Osteocyte (in vitro differentiated cells): ENCODE results near the gene RHOJ. TPM values are rescaled to one million over a fixed set of nuclear protein-coding genes. Genes with fewer than 3 reads are reported as not detected.

Source experiments
- DNase-seq: peaks from one replicate; pipeline ENCODE4 v3.0.0; 2021; ENCODE audit warnings: mixed read lengths; ENCODE audit not compliant: unreplicated experiment; ENCODE audit errors: extremely low spot score
- H3K27ac Mint-ChIP-seq: one replicate; pipeline ENCODE4 v1.8.0; 2021; ENCODE audit warnings: mild to moderate bottlenecking, mixed read lengths; ENCODE audit not compliant: unreplicated experiment
- H3K27me3 Mint-ChIP-seq: one replicate; pipeline ENCODE4 v1.8.0; 2021; ENCODE audit warnings: mixed read lengths; ENCODE audit not compliant: unreplicated experiment
- H3K36me3 Mint-ChIP-seq: one replicate; pipeline ENCODE4 v1.8.0; 2021; ENCODE audit warnings: mixed read lengths; ENCODE audit not compliant: unreplicated experiment
- H3K4me1 Mint-ChIP-seq: one replicate; pipeline ENCODE4 v1.8.0; 2021; ENCODE audit warnings: mixed read lengths; ENCODE audit not compliant: unreplicated experiment
- H3K4me3 Mint-ChIP-seq: one replicate; pipeline ENCODE4 v1.8.0; 2021; ENCODE audit warnings: mild to moderate bottlenecking, moderate library complexity, mixed read lengths; ENCODE audit not compliant: unreplicated experiment
- H3K9me3 Mint-ChIP-seq: one replicate; pipeline ENCODE4 v1.8.0; 2021; ENCODE audit warnings: mixed read lengths; ENCODE audit not compliant: unreplicated experiment
- CTCF ChIP-seq: fragments of 200-600 bp; sonication (generic); IDR thresholded peaks from 2 replicates; pipeline ENCODE4 v1.5.0; 2021; ENCODE audit warnings: antibody characterized with exemption, mild to moderate bottlenecking, moderate library complexity
- total RNA-seq: library from RNA; stranded (reverse); gene quantifications from 2 replicates; pipeline ENCODE4 v1.2.1, GENCODE V29; 2021

Gene RHOJ
- total RNA-seq, 1 donor from 2014 or later = 69.7 TPM

- no peak overlapping the region for H3K4me3 Mint-ChIP-seq
- H3K27ac Mint-ChIP-seq = no peak overlapping the region
- H3K27me3 Mint-ChIP-seq = peaks cover 25% of the 10 kb centered on the region
- H3K36me3 Mint-ChIP-seq = no peaks in the 10 kb centered on the region
- DNase-seq = no peak
- no peaks in the 10 kb centered on the region for H3K4me1 Mint-ChIP-seq
- TF ChIP-seq CTCF = no peak
- no peaks in the 10 kb centered on the region for H3K9me3 Mint-ChIP-seq
These were observed 118.8 kb downstream of the RHOJ start for GRCh38 chr14:63322897-63323573.

- no peaks in the 10 kb centered on the region for H3K36me3 Mint-ChIP-seq
- no peak for DNase-seq
- H3K27me3 Mint-ChIP-seq = peaks cover 16% of the 10 kb centered on the region
- H3K4me1 Mint-ChIP-seq = no peaks in the 10 kb centered on the region
- no peak overlapping the region for H3K27ac Mint-ChIP-seq
- no peaks in the 10 kb centered on the region for H3K9me3 Mint-ChIP-seq
- no peak overlapping the region for H3K4me3 Mint-ChIP-seq
- TF ChIP-seq CTCF = no peak
These were observed 122.6 kb downstream of the RHOJ start for GRCh38 chr14:63326840-63327239.

GRCh38 chr14:63328787-63329737, 124.8 kb downstream of the RHOJ start:
- TF ChIP-seq CTCF = no peak
- no peak overlapping the region for H3K27ac Mint-ChIP-seq
- no peak for DNase-seq

GRCh38 chr14:63342371-63342770, 138.1 kb downstream of the RHOJ start:
- Mint-ChIP-seq H3K27me3 (peaks cover 3% of the 10 kb centered on the region), H3K27ac (no peak overlapping the region), H3K4me1 (peaks cover 14% of the 10 kb centered on the region), H3K4me3 (no peak overlapping the region), H3K36me3 (no peaks in the 10 kb centered on the region), H3K9me3 (peaks cover 4% of the 10 kb centered on the region)
- no peak for DNase-seq
- TF ChIP-seq CTCF = no peak

More at GRCh38 chr14:63328787-63329737, 124.8 kb downstream of the RHOJ start:
- no peaks in the 10 kb centered on the region for H3K9me3 Mint-ChIP-seq
- H3K27me3 Mint-ChIP-seq = peaks cover 14% of the 10 kb centered on the region
- H3K36me3 Mint-ChIP-seq = no peaks in the 10 kb centered on the region
- H3K4me3 Mint-ChIP-seq = no peak overlapping the region
- no peaks in the 10 kb centered on the region for H3K4me1 Mint-ChIP-seq

Other genes with a start within 250 kb of the RHOJ start
- not detected in 2 replicates for gene KCNH5, start 159.0 kb upstream of the RHOJ start, total RNA-seq
- not detected in 2 replicates for gene GPHB5, start 114.5 kb downstream of the RHOJ start, total RNA-seq